Measurements from ENCODE around the gene GPS1.

GRCh38 chr17:82046903-82047302 lies 4.8 kb upstream of the GPS1 start:
- TF ChIP-seq, protein P1, sequence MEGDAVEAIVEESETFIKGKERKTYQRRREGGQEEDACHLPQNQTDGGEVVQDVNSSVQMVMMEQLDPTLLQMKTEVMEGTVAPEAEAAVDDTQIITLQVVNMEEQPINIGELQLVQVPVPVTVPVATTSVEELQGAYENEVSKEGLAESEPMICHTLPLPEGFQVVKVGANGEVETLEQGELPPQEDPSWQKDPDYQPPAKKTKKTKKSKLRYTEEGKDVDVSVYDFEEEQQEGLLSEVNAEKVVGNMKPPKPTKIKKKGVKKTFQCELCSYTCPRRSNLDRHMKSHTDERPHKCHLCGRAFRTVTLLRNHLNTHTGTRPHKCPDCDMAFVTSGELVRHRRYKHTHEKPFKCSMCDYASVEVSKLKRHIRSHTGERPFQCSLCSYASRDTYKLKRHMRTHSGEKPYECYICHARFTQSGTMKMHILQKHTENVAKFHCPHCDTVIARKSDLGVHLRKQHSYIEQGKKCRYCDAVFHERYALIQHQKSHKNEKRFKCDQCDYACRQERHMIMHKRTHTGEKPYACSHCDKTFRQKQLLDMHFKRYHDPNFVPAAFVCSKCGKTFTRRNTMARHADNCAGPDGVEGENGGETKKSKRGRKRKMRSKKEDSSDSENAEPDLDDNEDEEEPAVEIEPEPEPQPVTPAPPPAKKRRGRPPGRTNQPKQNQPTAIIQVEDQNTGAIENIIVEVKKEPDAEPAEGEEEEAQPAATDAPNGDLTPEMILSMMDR (IDR thresholded peaks at IDR 0.05; ENCODE audit: low read depth, low read length) = no peak
- TF ChIP-seq POLR2A (IDR thresholded peaks at IDR 0.05; ENCODE audit: extremely low read depth, insufficient read length) = no peak
